Tibial artery (tissue), 4 donors: ENCODE data around the gene SHC1.
A peak's percentile ranks its signal among the peaks of the same experiment; 100 is the strongest.

Source experiments
- DNase-seq, 2 donors: peaks; one replicate each; pipeline ENCODE4 v3.0.0-alpha.2; 2019
- H3K27ac ChIP-seq, 2 donors: fragments of 200-600 bp; sonication (generic) in 1 of 2; 1 replicate in 1 of 2; 2 replicates in 1 of 2; pipeline ENCODE4 v1.5.1; 2018 to 2019; ENCODE audit warnings: mild to moderate bottlenecking in 1 of 2
- H3K27me3 ChIP-seq, 2 donors: fragments of 200-600 bp; sonication (generic) in 1 of 2; one replicate each; pipeline versions ENCODE4 v1.5.1 to v1.6.0; 2016 to 2019
- H3K36me3 ChIP-seq, 3 donors: fragments of 200-600 bp; sonication (generic) in 2 of 3; one replicate each; pipeline ENCODE4 v1.5.1; 2016 to 2019; ENCODE audit warnings: mild to moderate bottlenecking in 2 of 3
- H3K4me1 ChIP-seq, 4 donors: fragments of 200-600 bp; sonication (generic) in 2 of 4; 1 replicate in 3 of 4; 2 replicates in 1 of 4; pipeline ENCODE4 v1.5.1; 2016 to 2019
- H3K4me3 ChIP-seq, 2 donors: fragments of 200-600 bp; sonication (generic) in 1 of 2; 1 replicate in 1 of 2; 2 replicates in 1 of 2; pipeline ENCODE4 v1.5.1; 2018 to 2019; ENCODE audit warnings: mild to moderate bottlenecking in 2 of 2
- H3K9me3 ChIP-seq, 3 donors: fragments of 200-600 bp; sonication (generic) in 1 of 3; one replicate each; pipeline ENCODE4 v1.5.1; 2016 to 2019
- intact Hi-C: fragments of 100-400 bp; cut with DNase I; formaldehyde crosslinking; loops from one replicate; pipeline ENCODE4 v1.15.0; 2023; ENCODE audit warnings: low total_unique reads
- TF ChIP-seq, protein P1 (sequence below), 2 experiments: fragments of 200-600 bp in 1 of 2; fragments of 450-650 bp in 1 of 2; IDR thresholded peaks; one replicate each; pipeline ENCODE4 v1.5.1; 2017 to 2019; ENCODE audit warnings: antibody characterized with exemption in 2 of 2, mild to moderate bottlenecking in 1 of 2, moderate library complexity in 1 of 2

The SHC1 gene

DNA sequence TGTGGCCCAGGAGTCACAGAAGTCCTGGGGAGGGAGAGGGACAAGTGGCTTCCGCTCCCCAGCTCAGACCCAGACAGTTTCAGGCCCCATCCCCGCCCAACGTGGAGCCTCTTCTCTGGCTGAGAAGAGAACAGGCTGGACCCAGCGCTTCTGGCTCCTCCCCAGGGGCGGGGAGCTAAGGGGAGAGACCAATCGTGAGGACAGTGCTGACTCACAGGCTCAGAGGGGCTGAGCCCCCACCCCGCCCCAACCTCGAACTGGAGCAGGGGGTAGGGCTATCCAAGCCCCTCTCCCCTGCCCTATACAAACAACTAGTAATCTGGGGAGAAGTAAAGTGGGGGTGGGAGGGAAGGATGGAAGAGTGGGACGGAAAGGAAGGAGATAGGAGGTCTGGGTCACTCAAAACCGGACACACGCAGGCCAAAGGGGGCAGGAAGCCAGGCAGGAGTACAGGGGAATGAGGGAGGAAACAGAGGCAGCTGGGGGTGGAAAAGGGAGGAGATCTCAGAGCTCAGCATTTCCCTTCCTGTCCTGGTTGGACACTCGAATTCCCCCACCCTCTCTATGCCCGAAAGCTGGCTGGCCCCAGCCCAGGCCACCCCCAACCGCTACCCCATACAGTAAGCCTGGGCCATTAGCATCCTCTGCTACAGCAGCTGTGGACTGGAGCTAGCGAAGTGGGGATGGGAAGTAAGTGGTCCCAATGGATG is at the start of gene SHC1:
Gene SHC1, minus strand, starts transcription at position 117 of the 710 bp plus-strand sequence. CDS start 221 bp downstream, outside the sequence.
- intact Hi-C loops = no loop called here
- TF ChIP-seq, protein P1, sequence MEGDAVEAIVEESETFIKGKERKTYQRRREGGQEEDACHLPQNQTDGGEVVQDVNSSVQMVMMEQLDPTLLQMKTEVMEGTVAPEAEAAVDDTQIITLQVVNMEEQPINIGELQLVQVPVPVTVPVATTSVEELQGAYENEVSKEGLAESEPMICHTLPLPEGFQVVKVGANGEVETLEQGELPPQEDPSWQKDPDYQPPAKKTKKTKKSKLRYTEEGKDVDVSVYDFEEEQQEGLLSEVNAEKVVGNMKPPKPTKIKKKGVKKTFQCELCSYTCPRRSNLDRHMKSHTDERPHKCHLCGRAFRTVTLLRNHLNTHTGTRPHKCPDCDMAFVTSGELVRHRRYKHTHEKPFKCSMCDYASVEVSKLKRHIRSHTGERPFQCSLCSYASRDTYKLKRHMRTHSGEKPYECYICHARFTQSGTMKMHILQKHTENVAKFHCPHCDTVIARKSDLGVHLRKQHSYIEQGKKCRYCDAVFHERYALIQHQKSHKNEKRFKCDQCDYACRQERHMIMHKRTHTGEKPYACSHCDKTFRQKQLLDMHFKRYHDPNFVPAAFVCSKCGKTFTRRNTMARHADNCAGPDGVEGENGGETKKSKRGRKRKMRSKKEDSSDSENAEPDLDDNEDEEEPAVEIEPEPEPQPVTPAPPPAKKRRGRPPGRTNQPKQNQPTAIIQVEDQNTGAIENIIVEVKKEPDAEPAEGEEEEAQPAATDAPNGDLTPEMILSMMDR (IDR thresholded peaks at IDR 0.05) = no peak
- no peaks in the 10 kb centered on the region for H3K9me3 ChIP-seq
- peak within 1 kb of the TSS; percentile 45 to 76 for H3K4me3 ChIP-seq
- H3K4me1 ChIP-seq = peaks cover 0 to 57% (median 49%) of the 10 kb centered on the region in 4 donors
- no peaks in the 10 kb centered on the region for H3K27me3 ChIP-seq
- H3K36me3 ChIP-seq = peaks cover 23 to 40% (median 25%) of the 10 kb centered on the region in 3 donors
- DNase-seq = peak; percentile 95 to 98
- H3K27ac ChIP-seq = peak within 1 kb of the TSS; percentile 95 to 97

GRCh38 chr1:155019377-155020245 is 49.1 kb upstream of the SHC1 start:
- intact Hi-C loops = loop anchor here (5.0 kb wide), 1 partner anchor 57 kb away; the partner anchor contains the start of gene PYGO2
- Histone ChIP-seq H3K4me1 (peaks cover 0 to 20% (median 18%) of the 10 kb centered on the region in 4 donors), H3K4me3 (no peak overlapping the region), H3K27me3 (no peaks in the 10 kb centered on the region), H3K27ac (no peak overlapping the region), H3K9me3 (no peaks in the 10 kb centered on the region), H3K36me3 (peaks cover 0 to 21% (median 20%) of the 10 kb centered on the region in 3 donors)
- peak in 1 of 2 donors; percentile 56 for DNase-seq
- TF ChIP-seq, protein P1 (IDR thresholded peaks at IDR 0.05) = no peak

DNA sequence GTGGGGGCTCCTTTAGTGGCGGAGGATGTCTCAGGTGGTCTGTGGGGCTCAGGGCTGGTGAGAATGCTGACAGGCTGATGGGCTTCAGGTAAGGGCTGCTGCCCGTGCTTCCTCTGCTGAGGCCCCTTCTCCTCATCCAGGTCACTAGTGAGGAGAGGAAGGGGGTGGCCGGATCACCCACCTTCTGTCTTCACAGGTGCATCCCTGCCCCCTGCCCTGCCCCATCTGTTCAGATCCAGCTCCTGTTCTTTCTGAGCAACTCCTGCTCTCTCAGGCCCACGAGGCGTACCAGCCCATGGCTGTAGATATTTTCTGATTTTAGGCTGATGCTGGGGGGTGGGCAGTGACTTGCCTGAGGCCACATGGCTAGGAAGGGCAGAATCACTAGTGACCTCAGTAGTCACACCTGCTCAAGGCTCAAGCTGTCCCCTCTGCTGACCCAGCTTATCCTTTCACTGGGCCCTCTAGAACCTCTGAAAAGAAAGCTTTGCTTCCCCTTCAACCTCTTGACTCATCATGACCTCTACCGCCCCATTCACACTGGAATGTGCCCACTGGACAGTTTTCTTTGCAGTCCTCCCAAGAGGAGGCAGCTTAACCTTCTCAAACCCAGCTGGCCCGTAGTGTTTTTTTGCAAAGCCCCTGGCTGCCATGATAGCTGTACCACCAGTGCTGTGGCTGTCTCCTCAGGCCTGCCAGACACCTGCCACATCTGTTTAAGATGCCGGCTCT is 48.2 kb upstream of the SHC1 start:
- Histone ChIP-seq H3K36me3 (peaks cover 0 to 29% (median 24%) of the 10 kb centered on the region in 3 donors), H3K27me3 (no peaks in the 10 kb centered on the region), H3K9me3 (no peaks in the 10 kb centered on the region), H3K4me1 (peaks cover 0 to 20% (median 18%) of the 10 kb centered on the region in 4 donors), H3K27ac (peak overlapping the region in 1 of 2 donors; percentile 83), H3K4me3 (no peak overlapping the region)
- peak in 1 of 2 donors; percentile 59 for DNase-seq
- intact Hi-C loops = loop anchor here (5.0 kb wide), 1 partner anchor 56 kb away; the partner anchor contains the start of gene PYGO2
- TF ChIP-seq, protein P1 (IDR thresholded peaks at IDR 0.05) = no peak

GRCh38 chr1:155017946-155018316 is 47.4 kb upstream of the SHC1 start:
- DNase-seq = peak in 1 of 2 donors; percentile 65
- Histone ChIP-seq H3K27me3 (no peaks in the 10 kb centered on the region), H3K9me3 (no peaks in the 10 kb centered on the region), H3K36me3 (peaks cover 0 to 34% (median 24%) of the 10 kb centered on the region in 3 donors), H3K4me1 (peaks cover 0 to 25% (median 19%) of the 10 kb centered on the region in 4 donors), H3K27ac (peak overlapping the region; percentile 83 to 88), H3K4me3 (peak overlapping the region; percentile 47 to 59)
- TF ChIP-seq, protein P1 (IDR thresholded peaks at IDR 0.05) = no peak
- intact Hi-C loops = loop anchor here (5.0 kb wide), 1 partner anchor 56 kb away; the partner anchor contains the start of gene PYGO2
